Hematopoietic multipotent progenitor cell (in vitro differentiated cells): ENCODE results near the gene AKR7A3. TPM values are rescaled to one million over a fixed set of nuclear protein-coding genes. Genes with fewer than 3 reads are reported as not detected.
"Not testable (repeated sequence)": the region's sequence is repeated elsewhere in the genome, so short reads cannot be mapped to it uniquely, and the experiment has no call there.

Source experiments
- DNase-seq, 3 donors: peaks; one replicate each; pipeline ENCODE4 v3.0.0-alpha.2; 2011 to 2015; ENCODE audit warnings: low read depth in 2 of 3, low spot score in 2 of 3
- total RNA-seq: library from RNA; depleted of rRNA; stranded (reverse); fragments of >200 nt; gene quantifications from one replicate; pipeline ENCODE4 v1.2.3, GENCODE V29; 2012

Gene AKR7A3
- total RNA-seq, 1 donor: 0.54 TPM

DNA sequence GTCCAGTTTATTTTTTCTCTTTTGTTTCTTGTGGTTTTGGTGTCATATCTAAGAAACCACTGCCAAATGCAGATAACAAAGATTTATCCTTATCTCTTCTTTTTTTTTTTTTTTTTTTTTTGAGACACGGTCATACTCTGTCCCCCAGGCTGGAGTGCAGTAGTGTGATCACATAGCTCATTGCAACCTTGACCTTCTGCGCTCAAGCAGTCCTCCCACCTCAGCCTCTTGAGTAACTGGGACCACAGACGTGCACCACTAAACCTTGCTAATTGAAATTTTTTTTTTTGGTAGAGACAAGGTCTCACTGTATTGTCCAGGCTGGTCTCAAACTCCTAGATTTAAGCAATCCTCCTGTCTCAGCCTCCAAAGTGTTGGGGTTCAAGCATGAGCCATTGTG, 32.5 kb upstream of the AKR7A3 start:
- no peak for DNase-seq

DNA sequence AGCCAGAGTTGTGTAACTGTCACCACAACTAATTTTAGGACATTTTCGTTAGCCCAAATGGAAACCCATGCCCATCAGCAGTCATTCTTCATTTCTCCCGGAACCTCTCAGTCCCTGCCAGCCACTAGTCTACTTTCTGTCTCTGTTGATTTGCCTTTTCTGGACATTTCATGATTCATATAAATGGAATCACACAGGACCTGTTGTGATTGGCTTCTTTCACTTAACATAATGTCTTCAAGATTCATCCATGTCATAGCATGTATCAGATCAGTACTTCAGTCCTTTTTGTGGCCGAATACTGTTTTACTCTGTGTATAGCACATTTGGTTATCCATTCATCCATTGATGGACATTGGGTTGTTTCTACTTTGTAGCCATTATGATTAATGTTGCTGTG, 30.6 kb upstream of the AKR7A3 start:
- DNase-seq: no peak

DNA sequence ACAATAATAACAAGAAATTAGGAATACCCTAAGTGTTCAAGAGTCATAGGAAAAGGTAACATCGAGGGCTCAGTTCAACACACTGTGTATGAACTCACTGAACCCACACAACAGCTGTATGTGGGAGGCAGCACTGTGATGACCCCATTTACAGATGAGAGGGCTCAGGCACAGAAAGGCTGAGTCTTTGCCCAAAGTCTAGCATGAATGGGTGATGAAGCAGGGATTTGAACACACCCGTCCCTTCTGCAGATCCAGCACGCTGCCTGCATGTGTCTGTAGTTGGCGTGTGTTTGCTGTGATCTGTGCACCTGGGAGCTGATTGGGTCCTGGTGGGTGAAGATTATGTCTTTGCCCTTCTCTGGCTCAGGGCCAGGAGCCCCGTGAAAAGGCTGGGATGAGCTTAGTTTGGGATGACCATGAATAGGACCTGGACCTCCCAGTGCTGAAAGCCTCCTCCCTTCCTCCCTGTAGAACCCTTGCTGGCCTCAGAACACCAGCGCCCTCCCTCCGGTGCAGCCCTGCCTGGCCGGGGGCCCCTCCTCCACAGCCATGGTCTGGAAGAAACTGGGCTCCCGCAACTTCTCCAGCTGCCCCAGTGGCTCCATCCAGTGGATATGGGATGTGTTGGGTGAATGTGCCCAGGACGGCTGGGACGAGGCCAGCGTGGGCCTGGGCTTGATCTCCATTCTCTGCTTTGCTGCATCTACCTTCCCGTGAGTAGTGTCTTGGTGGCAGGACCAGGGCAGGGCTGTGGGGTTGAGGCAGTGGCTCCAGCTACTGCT, 28.7 kb upstream of the AKR7A3 start:
- DNase-seq: no peak

DNA sequence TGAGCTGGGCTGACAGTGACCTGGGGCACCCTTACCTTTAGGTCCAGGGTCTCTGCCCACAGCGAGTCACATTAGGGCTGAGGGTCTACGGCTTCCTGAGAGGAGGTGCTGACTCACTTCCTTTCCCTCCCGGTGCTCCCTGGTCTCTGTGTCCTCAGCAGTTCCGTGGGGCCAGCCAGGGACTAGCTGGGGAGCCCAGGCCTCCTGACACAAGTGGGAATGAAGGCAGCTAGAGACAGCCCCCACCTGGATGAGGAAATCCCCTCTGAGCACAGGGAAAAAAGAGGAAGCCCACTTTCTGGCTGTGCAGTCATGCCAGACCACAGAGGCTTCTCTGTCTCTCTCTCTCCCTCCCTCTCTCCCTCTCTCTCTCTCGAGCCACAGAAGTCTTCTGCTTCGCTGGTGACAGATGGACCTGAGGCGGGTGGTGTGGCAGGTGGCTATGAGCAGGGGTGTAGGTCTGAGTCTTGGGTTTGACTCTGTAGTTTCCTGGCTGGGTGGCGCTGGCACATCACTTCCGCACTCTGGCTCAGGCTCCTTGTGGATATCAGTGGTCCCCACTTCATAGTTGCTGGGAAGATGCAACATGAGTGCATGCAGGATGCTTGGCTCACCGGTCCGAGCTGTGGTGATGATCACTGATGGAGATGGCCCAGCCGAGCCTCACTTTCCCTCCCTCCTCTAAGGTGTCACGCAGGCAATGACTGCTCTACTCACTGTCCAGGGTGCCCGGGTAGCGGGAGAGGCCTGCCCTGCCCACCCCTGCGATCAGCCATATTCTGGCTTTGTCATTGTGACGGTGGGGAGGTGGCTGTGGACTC, 27.0 kb upstream of the AKR7A3 start:
- peak in 2 of 3 donors; percentile 78 to 86 for DNase-seq

DNA sequence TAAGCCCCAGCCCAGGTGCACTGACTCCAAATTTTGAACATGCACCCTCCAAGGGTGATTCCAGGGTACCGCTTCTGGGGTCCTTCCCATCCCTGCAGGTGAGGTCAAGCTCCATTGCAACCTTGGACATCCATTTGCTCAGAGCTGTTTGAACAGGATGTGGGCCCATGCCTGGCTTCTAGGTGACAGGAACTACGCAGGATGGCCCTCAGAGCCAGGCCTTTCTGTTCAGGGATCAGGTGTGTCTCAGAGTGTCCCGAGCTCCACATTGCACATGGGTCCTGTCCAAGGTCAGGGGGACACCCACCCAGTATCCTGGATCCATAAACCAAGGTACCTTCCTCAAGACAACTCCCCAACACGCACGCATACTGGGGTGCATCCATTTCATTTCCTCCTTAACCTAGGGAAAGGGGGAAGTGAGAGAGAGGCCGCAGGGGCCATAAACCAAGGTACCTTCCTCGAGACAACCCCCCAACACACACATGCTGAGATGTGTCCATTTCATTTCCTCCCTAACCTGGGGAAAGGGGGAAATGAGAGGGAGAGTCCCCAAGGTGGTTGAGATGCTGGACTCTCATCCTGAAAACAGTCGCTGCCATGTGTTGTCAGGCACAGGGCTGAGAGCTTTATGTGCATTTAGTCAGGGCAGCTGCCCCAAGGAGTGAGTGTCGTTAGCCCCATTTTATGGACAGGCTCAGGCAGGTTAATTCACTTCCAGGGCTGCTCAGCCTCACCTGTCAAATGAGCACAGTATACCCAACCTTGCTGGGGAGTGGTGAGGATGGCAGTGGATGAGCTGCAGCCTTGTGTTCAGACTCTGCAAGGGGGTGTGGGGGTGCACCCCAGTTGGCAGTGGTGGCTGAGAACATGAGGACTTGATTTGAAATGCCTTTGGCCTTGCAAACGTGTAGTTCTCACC, 25.7 kb upstream of the AKR7A3 start:
- DNase-seq: no peak

DNA sequence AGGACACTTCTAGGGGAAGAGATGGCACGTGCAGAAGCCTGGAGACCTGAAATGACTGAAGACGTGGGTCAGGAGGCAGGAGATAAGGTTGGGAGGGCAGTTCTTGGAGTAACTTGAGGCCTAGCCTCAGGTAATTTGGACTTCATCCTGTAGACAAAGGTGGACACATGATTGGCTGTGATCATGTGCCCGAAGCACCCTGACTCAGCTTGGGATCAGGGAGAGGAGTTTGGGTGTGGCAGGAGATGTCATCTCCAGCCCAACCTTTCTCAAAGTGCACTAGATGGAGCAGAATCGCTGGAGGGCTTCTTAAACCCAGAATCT, 25.0 kb upstream of the AKR7A3 start:
- DNase-seq: no peak

DNA sequence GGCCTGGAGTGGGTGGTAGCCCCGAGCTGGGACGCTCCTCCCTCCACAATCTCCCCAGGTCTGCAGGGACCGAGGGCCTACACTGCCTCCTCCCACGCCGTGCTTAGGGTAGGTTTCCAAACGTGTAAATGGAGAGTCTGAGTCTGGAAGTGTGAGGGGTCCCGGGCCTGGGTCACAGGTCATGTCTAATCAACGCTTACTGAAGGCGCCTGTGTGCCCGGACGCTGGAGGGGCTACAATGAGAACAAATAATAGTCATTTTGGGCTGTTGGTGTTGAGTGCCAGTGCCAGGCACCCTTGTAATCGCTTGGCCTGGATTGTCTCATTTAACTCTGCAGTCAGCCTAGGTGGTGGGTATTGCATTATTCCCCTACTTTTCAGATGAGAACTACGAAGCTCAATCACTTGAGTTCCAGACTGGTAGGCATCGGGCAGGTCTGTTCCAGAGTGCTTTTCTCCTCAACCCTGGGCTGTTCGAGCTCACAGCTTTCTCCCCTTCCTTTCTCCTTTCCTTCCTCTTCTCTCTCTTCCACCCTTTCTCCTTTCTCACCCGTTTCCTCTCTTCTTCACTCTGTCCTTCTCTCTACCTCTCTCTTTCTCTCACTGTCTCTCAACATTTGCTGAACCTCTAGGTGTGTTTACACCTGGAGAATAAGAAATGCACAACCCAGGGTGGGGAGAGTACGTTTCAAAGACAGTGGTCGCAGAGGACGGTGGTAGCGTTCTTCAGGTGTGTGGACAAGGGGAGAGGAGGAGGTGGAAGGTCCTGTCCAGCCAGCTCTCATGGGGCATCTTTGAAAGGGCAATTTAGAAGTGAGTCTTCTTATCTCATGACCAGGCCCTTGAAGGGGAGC, 24.4 kb upstream of the AKR7A3 start:
- DNase-seq: peak in 1 of 3 donors; percentile 34

DNA sequence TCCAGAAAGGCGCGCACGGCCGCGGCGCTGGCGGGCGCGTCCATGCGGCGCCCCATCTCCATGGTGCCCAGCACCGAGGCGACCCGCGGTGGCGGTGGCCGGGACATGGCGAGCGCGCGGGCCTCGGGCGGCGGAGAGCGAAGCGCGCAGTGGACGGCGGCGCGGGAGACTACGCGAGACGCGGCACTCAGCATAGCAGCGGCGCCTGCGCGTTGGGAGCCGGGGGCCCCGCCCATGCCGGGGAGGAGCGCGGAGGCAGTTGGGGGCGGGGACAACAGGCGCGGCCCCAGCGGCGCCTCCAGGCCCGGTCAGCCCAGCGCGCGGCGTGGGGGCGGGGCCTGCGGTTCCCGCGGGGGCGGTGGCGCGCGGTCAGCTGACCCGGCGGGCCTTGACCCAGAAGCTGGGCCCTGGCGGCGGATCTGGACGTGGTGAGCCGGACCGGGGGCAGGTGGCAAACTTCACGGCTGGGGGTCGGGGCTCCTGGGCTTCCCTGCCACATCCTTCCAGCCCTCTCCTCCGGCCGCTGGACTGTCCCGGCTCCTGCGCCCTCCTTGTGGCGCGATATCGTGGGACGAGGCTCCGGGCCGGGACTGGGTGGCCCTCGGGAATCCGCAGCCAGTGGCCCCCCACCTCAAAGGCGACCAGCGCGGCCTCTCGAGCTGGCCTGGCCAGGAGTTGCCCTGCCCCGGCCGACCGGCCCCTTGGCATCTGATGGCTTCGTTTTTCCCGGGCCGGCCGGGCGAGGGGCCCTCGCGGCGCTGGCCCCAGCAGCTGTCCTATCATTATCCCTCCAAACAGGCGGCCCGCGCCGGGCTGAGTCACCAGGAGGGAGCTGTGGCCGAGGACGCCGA, 23.6 kb upstream of the AKR7A3 start, which contains the start of the genes AKR7A2 and SLC66A1:
Gene AKR7A2, minus strand, starts transcription at position 214 of the 851 bp plus-strand sequence. Its CDS starts 20 bp downstream, at position 194.
Gene SLC66A1, plus strand, starts transcription at position 396 of the 851 bp plus-strand sequence. CDS start 5,352 bp downstream, outside the sequence.
- peak; percentile 78 to 91 (median 87) for DNase-seq

DNA sequence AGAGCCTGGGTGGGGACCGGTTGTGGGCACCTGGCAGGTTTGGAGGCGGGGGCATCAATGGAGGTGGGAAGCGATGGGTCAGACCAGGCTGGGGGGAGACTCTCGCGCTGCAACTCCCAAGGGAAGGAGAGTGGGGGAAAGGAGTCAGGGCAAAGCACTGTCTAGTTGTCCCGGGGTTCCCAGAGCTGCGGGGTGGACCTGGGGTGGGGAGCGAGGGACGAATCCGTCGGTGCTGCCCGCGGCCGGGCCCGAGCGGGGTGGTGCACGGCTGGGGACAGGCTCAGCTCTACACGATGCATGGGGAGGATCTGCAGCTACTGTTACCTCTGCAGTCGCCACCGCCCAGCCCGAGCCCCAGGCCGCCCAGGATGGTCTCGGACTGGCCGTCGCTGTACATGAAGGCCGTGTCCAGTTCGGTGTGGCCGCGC, 22.9 kb upstream of the AKR7A3 start:
- no peak for DNase-seq

DNA sequence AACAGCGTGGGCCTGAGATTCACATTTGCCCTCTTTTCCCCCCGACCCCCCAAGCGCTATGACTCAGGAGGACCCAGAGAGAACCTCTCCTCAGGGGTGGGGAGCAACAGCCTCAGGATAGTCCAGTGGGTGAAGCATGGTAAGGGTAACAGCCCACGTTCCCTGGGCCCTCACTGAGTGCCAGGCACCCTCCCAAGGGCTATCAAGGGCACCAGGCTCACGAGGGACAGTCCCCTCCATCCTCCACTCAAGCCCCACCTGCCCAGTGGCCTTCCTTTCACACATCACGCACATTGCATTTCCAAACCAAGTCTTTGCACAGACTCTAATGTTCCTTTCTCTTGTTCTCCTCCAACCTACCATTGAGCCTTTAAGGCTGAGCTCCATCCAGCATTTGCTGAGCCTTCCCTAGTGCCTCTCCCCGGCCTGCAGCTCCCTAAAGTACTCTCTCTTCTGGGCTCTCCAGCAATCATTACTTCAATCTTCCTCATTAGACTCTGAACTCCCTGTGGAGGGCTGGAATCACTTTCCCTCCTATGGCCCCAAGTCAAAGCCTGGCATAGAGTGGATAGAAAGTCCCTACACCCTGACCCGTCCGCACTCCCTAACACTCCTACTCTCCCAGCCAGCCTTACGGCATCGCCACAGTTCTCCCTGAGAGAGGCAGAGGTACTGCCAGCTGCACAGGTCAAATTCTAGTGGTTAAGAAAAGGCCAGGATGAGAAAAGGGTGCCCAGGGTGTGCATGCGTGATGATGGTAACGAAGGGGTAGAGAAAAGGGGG, 22.3 kb upstream of the AKR7A3 start:
- no peak for DNase-seq

DNA sequence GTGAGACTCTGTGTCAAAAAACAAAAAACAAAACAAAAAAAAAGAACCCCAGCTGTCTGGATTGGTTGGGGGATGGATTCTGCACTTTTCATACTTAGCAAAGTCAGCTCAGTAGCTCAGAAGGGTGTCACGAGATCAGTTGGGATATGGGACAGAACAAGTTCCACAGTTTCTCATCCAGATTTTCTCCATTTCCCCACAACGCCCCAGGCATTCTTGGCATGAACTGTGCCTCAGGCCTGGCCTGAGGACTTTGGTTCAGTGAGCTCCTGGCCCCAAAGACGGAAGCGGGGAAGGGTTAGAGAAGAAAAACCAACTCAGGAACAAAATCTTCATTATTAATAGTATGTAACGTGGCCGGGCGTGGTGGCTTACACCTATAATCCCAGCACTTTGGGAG, 21.5 kb upstream of the AKR7A3 start:
- no peak for DNase-seq

DNA sequence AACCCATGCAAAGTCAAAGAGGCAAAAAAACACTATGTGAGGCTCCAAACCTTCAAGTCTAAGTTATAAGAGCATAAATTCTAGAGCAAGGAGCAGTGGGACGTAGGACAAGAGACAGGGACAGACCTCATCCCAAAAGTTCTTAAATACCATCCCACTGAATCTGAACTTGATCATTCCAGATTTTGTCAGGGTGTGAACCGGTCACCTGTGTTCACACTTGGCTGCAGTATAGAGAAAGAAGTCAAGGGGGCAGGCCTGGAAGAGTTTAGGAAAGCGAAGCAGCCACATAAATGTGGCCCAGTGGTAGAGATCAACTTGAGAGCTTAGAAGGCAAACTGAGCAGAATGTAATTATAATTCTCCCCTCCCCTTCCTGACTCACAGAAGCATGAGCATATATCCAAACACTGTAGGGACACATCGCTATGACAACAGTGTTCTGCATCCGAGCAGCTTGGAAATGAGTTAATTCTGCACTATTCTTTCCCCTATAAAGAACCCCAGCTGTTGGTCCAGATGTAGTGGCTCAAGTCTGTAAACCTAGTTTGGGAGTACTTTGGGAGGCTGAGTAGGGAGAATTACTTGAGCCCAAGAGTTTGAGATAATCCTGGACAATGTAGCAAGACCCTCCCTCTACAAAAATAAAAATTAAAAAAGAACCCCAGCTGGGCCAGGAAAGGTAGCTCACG, 20.7 kb upstream of the AKR7A3 start:
- no peak for DNase-seq

DNA sequence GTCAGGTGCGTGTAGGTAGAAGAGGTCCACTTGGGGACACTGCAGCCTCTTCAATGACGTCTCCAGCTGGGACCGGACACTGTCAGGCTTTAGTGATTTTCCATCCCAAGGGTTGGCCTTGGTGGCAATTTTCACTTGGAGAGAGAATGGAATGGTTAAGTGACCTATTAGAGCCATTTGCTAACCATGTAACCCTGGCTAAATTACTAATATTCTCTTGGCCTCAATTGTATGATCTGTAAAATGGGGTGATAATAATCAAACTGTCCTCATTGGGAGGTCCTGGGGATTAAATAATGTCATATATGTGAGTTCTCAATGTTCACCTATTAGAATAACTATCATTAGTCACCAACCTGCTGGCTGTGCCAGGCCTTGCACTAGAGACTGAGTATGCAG, 19.9 kb upstream of the AKR7A3 start:
- DNase-seq: no peak

DNA sequence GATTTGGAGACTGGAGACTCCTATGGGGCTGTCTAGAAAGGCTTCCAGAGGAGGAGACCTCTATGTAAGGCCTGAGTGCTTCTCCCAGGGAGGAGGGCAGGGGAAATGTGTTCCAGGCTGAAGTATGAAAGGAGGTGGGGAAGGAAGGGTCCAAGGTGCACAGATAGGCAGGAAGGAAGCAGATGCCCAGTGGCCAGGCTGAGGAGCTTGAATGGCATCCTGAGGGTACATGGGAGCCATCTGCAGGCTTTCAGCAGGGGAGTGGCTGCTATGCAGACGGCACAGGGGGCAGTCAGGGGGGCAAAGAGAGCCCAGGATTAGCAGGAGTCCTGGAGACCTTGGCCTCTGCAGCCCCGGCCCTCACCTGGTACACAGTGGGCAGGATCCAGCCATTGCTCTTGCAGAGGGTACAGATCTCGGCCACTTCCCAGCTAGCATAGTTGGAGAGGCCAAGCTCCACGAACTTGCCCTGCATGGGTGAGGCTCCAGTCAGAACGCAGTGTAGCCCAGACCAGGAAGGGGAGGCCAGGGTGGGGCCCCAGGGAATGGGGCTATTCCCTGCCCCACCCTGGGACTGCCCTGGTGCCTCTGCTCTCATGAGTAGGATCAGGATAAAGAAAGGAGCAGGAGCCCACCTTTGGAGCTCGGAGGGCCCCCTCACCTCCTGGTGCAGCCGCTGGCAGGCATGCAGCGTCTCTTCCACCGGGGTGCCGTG, 19.4 kb upstream of the AKR7A3 start:
- DNase-seq: no peak

DNA sequence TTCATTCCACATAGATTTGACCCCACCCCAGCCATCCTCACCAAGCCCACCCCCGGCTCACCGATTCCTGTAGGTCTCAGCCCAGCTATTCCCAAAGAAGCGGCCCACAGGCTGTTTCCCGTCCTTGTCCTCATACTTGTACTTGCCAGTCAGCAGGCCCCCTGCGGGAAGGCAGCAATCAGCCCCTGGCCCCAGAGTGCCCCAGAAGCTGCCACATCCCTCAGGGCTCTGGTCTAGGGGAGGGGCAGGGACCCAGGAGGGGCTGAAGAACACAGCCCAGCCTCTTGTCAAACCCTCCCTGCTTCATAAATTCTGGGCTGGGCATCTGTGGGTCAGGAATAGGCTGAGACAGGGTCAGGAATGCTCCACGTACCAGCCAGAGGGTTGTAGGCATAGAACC, 18.4 kb upstream of the AKR7A3 start:
- DNase-seq: no peak

DNA sequence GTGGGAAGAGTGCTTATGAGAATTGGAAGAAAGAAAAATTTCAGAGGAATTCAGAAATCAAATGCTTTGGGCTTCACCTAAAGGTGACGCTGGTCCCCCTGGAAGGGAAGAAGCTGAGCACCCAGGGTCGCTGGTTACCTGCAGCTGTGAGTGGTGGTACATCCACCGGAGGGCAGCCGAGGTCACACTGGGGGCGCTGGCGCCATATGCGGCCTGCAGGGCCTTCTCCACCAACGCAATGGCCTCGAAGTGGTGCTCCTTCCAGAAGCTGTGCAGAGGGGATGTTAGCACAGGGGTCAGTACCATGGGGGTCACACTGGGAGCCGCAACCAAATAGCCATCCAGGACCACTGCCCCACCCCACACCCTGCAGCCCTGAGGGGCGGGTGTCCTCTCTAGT, 17.3 kb upstream of the AKR7A3 start:
- DNase-seq: no peak

DNA sequence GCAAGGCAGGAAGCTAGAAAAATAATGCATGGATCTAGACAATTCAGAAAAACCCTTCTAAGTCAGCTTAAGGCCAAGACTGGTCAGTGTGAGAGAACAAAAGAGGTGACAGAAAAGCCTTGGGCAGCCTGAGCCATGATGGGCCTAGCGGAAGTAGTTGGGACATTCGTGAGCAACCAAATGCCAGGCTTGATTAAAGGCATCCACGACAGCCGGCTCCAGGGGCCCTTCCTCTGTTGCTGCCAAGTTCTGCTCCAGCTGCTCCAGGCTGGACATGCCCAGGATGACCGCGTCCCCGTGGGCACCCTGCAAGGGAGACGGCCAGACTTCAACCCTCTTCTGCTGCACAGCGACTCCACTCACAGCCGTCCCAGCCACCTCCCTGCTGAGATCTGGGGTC, 15.5 kb upstream of the AKR7A3 start:
- not testable (repeated sequence) for DNase-seq
